Left renal cortex interstitium (tissue), 4 donors: ENCODE measurements around the gene PCBP3. TPM values are rescaled to one million over a fixed set of nuclear protein-coding genes. Genes with fewer than 3 reads are reported as not detected.

ENCODE experiments used
- DNase-seq, 4 donors: peaks; one replicate each; pipeline ENCODE4 v3.0.0-alpha.2; 2013; ENCODE audit warnings: low read depth in 4 of 4, low spot score in 2 of 4, missing footprints in 1 of 4
- polyA plus RNA-seq, 4 donors: library from polyadenylated mRNA; unstranded; fragments of 120-200 nt; gene quantifications; one replicate each; pipeline ENCODE4 v1.2.1, GENCODE V29; 2013; ENCODE audit not compliant: insufficient read length in 4 of 4

The PCBP3 gene
- polyA plus RNA-seq, 4 donors = 1.1 to 2.0 (median 1.6) TPM

- no peak for DNase-seq
Observed at GRCh38 chr21:45937721-45938452, 294.4 kb downstream of the PCBP3 start.

- DNase-seq = no peak
Observed at GRCh38 chr21:45938453-45938755, 294.9 kb downstream of the PCBP3 start.

- DNase-seq = no peak
Observed at GRCh38 chr21:45938811-45939520, 295.4 kb downstream of the PCBP3 start.

DNA sequence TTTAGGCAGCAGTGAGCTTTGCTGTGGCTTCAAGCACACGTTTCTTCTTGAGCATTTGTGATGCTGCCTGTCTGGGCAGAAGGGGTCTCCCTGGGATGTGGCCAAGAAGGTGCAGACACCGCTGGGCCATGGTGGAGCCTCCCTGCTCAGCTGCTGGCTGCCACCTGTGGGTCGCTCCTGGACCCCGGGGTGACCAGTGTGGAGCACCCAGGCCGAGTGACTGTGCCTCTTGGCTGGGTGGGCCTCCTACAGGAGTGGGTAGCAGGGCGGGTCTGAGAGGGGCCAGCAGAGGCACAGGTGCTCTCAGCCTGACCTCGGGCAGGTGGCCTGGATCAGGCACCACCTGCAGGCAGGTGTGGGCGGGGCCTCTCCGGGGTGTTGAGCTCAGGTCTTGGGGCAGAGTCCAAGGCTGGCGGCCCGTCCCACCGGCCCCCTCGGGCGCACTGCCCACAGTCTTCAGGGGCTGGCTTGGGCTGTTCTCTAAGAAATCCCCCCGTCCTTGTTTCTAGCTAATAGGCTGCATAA is 296.1 kb downstream of the PCBP3 start:
- no peak for DNase-seq

GRCh38 chr21:45940091-45940490 is 296.6 kb downstream of the PCBP3 start:
- no peak for DNase-seq

DNA sequence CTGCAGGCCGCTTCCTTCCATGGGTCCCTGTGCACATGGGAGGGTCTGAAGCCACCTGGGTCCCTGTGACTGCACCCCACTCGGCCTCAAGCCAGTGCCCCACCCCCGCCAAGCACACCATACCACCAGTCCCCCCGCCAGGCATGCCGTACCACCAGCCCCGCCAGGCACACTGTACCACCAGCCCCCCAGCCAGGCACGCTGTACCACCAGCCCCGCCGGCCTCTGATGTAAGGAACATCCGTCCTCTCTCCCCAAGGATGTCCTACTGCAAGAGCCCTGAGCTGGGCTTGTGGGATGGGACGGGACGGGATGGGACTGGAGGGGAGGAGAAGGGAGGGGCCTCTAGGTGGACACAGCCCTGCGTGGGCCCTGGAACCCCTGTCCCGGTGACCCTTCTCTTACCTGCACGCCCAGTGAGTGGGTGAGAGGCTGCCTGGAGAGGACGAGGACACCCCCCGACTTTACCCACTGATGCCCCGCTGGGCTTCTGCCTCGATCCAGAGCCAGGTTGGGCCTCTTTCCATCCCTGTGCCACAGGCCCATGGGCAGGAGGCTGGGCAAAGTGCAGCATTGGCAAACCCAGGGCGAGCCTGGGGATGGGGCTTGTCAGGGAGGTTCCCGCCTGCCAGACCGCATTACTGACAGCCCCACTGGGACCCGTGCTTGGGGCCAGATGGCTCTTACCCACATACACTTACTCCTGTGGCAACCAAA is 297.3 kb downstream of the PCBP3 start:
- no peak for DNase-seq

GRCh38 chr21:45941338-45941710 is 297.8 kb downstream of the PCBP3 start:
- DNase-seq = no peak

DNA sequence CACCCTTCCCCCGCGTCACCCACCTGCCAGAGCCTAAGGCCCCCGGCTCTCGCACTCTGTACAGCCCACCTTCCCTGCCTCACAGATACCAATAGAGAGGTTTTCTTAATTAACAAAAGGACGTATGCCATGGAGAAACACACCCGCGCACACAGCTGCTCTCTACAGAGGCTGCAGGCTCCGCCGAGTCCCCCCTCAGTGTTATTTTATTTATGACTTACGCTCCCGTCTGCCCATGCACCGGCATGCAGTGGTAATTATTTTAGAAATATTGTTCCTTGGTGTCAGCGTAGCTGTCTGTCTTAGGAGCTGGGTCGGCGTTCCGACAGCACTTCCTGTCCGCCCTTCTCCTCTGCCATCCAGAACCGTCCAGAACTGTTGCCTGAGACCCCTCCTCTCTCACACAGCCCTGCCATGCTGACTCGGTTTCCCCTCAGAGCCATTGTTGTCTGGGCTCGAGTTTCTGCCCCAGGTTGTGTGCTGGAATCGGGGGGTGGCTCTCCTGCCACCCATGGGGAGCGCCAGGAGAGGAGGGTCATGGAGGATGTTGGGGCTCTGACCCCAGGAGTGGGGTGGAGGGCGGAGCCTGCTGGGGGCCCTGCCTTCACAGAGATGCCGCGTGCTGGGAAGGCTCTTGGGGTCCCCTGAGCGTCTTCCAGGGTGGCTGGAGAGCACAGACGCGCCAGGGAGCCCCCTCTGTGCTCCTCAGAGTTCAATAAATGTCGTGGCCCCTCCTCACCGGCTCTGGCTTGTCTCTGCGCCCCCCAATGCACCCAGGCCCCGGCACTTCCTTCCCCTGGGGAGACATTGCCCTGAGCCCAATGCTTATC is 298.4 kb downstream of the PCBP3 start:
- DNase-seq = no peak

GRCh38 chr21:45942755-45943629 is 299.5 kb downstream of the PCBP3 start:
- no peak for DNase-seq

- DNase-seq = no peak
Observed at GRCh38 chr21:45943630-45944540, 300.4 kb downstream of the PCBP3 start.

- DNase-seq = no peak
Observed at GRCh38 chr21:45944601-45945000, 301.1 kb downstream of the PCBP3 start.

DNA sequence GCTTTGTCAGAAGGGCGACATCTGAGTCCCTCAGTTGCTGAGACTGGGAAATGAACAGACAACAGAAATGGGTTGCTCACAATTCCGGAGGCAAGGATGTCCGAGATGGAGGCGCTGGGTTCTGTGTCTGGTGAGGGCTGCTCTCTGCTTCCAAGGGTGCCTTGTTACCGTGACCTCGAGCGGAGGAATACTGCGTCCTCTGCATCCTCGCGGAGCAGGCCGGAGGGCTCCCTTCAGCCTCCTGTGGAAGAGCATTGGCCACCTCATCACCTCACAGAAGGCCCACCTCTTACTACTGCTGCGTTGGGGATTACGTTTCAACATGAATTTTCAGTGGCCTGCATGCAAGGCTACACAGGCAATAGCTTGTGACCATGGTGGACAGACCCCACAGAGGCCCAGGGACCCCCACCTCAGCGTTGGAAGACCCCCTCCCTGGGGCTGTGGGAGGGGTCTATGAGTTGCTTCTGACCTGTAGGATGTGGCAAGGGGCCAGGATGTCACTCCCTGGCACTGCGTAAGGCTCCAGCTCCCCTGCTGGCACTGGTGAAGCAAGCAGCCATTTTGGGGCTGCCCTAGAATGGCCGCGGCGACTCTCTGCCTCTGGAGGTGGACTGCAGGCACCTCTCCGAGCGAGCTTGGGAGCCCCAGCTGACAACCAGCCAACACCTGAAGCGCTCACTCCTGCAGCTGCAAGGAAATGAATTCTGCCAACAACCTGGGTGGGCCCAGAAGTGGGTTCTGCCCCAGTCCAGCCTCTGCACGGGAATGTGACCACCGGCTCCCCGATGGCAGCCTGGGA is 301.7 kb downstream of the PCBP3 start:
- DNase-seq = no peak

- DNase-seq = no peak
Observed at GRCh38 chr21:45945868-45946210, 302.3 kb downstream of the PCBP3 start.

GRCh38 chr21:45947296-45947695 is 303.8 kb downstream of the PCBP3 start:
- DNase-seq = no peak

DNA sequence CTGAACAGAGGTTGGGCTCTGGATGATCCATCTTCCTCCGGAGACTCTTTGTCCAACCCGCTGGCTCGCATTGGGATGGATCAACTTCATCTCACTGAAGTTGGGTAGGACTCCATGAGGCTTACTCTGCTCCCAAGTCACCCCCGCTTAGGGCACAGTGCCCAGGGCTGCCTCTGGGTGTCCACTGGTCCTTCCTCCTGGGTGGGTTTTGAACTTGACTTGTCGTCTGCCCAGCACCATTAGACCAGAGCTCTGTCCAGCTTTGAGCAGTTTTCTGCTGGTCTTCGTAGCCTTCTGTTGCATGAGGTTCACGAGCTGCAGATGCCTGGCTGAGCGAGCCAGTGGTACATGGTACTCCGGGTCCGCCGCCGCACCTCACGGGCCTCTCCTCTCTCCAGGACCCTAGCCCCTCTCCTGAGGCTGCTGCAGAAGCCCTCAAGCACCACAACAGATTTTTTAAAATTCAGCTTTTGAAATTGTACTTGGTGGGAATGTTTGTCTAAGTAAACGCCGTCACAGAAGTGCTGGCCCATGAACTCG is 304.3 kb downstream of the PCBP3 start:
- DNase-seq = no peak

GRCh38 chr21:45948576-45949141 is 305.1 kb downstream of the PCBP3 start:
- DNase-seq = no peak
